A549 (cell line): ENCODE results near the gene KRTAP16-1. TPM values are rescaled to one million over a fixed set of nuclear protein-coding genes. Genes with fewer than 3 reads are reported as not detected.

ENCODE experiments used
- ATAC-seq, 2 experiments: fragments of 200-7000 bp in 1 of 2; fragments of >200 bp in 1 of 2; cut with Nextera tagmentation in 1 of 2; cut with Tn5 transposase in 1 of 2; 3 replicates each; pipeline versions ENCODE4 v1.8.0 to v1.9.1; 2018 to 2020; ENCODE audit warnings: mild to moderate bottlenecking in 1 of 2, moderate library complexity in 1 of 2
- CTCF ChIA-PET: fragments of 300-600 bp; sonication (Branson Sonifier 250); formaldehyde crosslinking; extraction: SDS; loops from one replicate; lab custom pipeline; 2021; ENCODE audit warnings: antibody characterized with exemption, inconsistent platforms; lab: Yijun Ruan, JAX
- POLR2A ChIA-PET: fragments of 350-600 bp; formaldehyde crosslinking; extraction: SDS; loops from one replicate; lab custom pipeline; 2021; ENCODE audit warnings: antibody characterized with exemption, inconsistent platforms; lab: Yijun Ruan, JAX
- DNase-seq, 2 experiments: peaks; one replicate each; pipeline versions ENCODE4 v3.0.0 to v3.0.0-alpha.2; 2011 to 2016; ENCODE audit warnings: low read depth in 1 of 2, low spot score in 1 of 2
- FAIRE-seq: peaks from 2 replicates; lab custom pipeline; 2011; peaks lifted over from hg19 to GRCh38; lab: Jason Lieb, UNC
- H3K27ac ChIP-seq, 2 experiments: fragments of >200 bp; sonication (Bioruptor Twin); formaldehyde crosslinking; 3 replicates each; pipeline ENCODE4 v1.5.1; 2016 to 2017
- H3K4me1 ChIP-seq: fragments of >200 bp; sonication (Bioruptor Twin); formaldehyde crosslinking; 3 replicates; pipeline ENCODE4 v1.6.1; 2016
- H3K4me2 ChIP-seq: fragments of >200 bp; sonication (Bioruptor Twin); formaldehyde crosslinking; 3 replicates; pipeline ENCODE4 v1.6.1; 2016
- H3K4me3 ChIP-seq: fragments of >200 bp; sonication (Bioruptor Twin); formaldehyde crosslinking; 3 replicates; pipeline ENCODE4 v1.5.1; 2016
- H3K9me3 ChIP-seq: fragments of >200 bp; sonication (Bioruptor Twin); formaldehyde crosslinking; 3 replicates; pipeline ENCODE4 v1.6.1; 2016
- CHD2 ChIP-seq: fragments of 150-350 bp; IDR thresholded peaks from 2 replicates; pipeline ENCODE4 v1.6.1; 2014; ENCODE audit warnings: low read length; ENCODE audit not compliant: partially characterized antibody
- EHMT2 ChIP-seq: fragments of 200-600 bp; sonication (generic); IDR thresholded peaks from 2 replicates; pipeline ENCODE4 v1.6.1; 2016; ENCODE audit warnings: antibody characterized with exemption, low read depth, mild to moderate bottlenecking, moderate library complexity
- ESRRA ChIP-seq: fragments of 150-350 bp; IDR thresholded peaks from 2 replicates; pipeline ENCODE4 v1.6.1; 2014; ENCODE audit warnings: mild to moderate bottlenecking, low read length, borderline replicate concordance
- HDAC2 ChIP-seq: fragments of 200-600 bp; sonication (generic); IDR thresholded peaks from 2 replicates; pipeline ENCODE4 v1.6.1; 2016
- HEYL ChIP-seq: fragments of 250-450 bp; sonication (Bioruptor Pico); IDR thresholded peaks from 2 replicates; pipeline ENCODE4 v1.8.0; 2021; ENCODE audit warnings: mild to moderate bottlenecking, moderate library complexity
- KDM1A ChIP-seq: fragments of 200-600 bp; sonication (generic); IDR thresholded peaks from 2 replicates; pipeline ENCODE4 v1.6.1; 2016; ENCODE audit warnings: low read depth, mild to moderate bottlenecking
- MAZ ChIP-seq: fragments of 150-350 bp; IDR thresholded peaks from 2 replicates; pipeline ENCODE4 v1.6.1; 2014; ENCODE audit warnings: antibody characterized with exemption, low read depth, low read length, borderline replicate concordance
- MYC ChIP-seq: IDR thresholded peaks from 2 replicates; pipeline ENCODE4 v1.6.1; 2012; ENCODE audit warnings: mild to moderate bottlenecking, inconsistent platforms, low read length, improper control_type of control experiment, borderline replicate concordance
- POLR2A ChIP-seq: IDR thresholded peaks from 2 replicates; pipeline ENCODE4 v1.6.1; 2012; ENCODE audit warnings: mild to moderate bottlenecking, low read length
- RCOR1 ChIP-seq: fragments of 150-350 bp; IDR thresholded peaks from 2 replicates; pipeline ENCODE4 v1.6.1; 2014; ENCODE audit warnings: antibody characterized with exemption, low read length, low read depth
- RFX5 ChIP-seq: fragments of 450-650 bp; IDR thresholded peaks from 2 replicates; pipeline ENCODE4 v1.7.1; 2014; ENCODE audit warnings: antibody characterized with exemption, mild to moderate bottlenecking, moderate library complexity
- TP53 ChIP-seq: fragments of 250-450 bp; sonication (Bioruptor Pico); IDR thresholded peaks from 2 replicates; pipeline ENCODE4 v1.5.0; 2021; ENCODE audit warnings: mild to moderate bottlenecking, moderate library complexity
- ZSCAN20 ChIP-seq: fragments of 250-450 bp; sonication (Bioruptor Pico); IDR thresholded peaks from 2 replicates; pipeline ENCODE4 v1.8.0; 2022; ENCODE audit warnings: mild to moderate bottlenecking, moderate library complexity
- WGBS: methylation state at CpG from one replicate; pipeline ENCODE4 v1.1.6; 2017; ENCODE audit errors: missing lambda C conversion rate; 5-methylcytosine and 5-hydroxymethylcytosine counted together
- polyA plus RNA-seq, 4 experiments: library from polyadenylated mRNA; depleted of rRNA in 3 of 4; stranded (reverse); fragments of >200 nt; fragmentation: RNase III in 1 of 4; extraction: RNeasy Plus Mini Kit Qiagen cat#74134 plus additional on column Dnase treatment in 1 of 4; gene quantifications; 2 replicates in 3 of 4; 3 replicates in 1 of 4; pipeline ENCODE4 v1.2.3, GENCODE V29; 2011 to 2017
- TF ChIP-seq, protein P1 (sequence below): fragments of 450-650 bp; IDR thresholded peaks from 2 replicates; pipeline ENCODE4 v1.6.1; 2014; ENCODE audit warnings: antibody characterized with exemption
- TF ChIP-seq, protein P2 (sequence below): fragments of 150-350 bp; IDR thresholded peaks from 2 replicates; pipeline ENCODE4 v1.6.1; 2014; ENCODE audit warnings: low read depth, mild to moderate bottlenecking, low read length
- TF ChIP-seq, protein P3 (sequence below): fragments of >200 bp; sonication (Bioruptor Twin); formaldehyde crosslinking; IDR thresholded peaks from 3 replicates; pipeline ENCODE4 v1.5.1; 2016

Gene KRTAP16-1
- polyA plus RNA-seq, 2 of the 4 experiments (the other 2 are of a cell fraction), result not detected

DNA sequence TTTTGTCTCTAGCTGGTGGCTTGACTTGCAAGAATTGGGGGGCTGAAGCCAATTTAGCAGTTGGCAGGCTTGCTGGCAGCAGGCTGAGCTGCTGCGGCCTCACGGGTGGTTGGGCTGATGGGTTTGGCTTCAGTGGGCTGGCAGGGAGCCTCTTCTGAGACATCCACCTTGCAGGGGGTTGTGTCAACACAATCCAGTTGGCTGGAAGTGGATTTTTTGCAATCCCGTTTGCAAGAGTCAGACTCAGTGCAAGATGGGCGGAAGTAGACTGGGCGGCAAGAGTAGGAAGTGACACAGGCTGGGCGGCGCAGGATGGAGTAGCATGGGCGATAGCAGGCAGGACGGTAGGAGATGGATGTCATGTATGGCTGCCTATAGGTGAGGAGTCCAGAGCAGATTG lies 1.5 kb downstream of the KRTAP16-1 start:
- no peak overlapping the region for H3K4me2 ChIP-seq
- POLR2A ChIA-PET, result no interaction called here
- CTCF ChIA-PET, result interaction anchor here (1.2 to 3.2 kb wide), 6 partner anchors 9 to 450 kb away, joined by 3 to 23 read pairs (median 4); no protein-coding TSS in a partner anchor
- no peak for TF ChIP-seq POLR2A
- TF ChIP-seq RCOR1, result no peak
- no peak for TF ChIP-seq ESRRA
- TF ChIP-seq, protein P1, sequence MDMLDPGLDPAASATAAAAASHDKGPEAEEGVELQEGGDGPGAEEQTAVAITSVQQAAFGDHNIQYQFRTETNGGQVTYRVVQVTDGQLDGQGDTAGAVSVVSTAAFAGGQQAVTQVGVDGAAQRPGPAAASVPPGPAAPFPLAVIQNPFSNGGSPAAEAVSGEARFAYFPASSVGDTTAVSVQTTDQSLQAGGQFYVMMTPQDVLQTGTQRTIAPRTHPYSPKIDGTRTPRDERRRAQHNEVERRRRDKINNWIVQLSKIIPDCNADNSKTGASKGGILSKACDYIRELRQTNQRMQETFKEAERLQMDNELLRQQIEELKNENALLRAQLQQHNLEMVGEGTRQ, result no peak
- no peak for TF ChIP-seq MYC
- TF ChIP-seq TP53 (CRISPR knock-in tag), result no peak
- no peak for TF ChIP-seq HEYL
- TF ChIP-seq KDM1A, result no peak
- no peak for FAIRE-seq
- DNase-seq, result no peak
- no peak overlapping the region for H3K4me3 ChIP-seq
- H3K9me3 ChIP-seq, result no peaks in the 10 kb centered on the region
- H3K27ac ChIP-seq, result no peak overlapping the region
- H3K4me1 ChIP-seq, result no peaks in the 10 kb centered on the region
- ATAC-seq, result no peak; a peak in 1 of 6 replicates
- 93% methylated on average over 9 of the region's 9 CpGs for WGBS

DNA sequence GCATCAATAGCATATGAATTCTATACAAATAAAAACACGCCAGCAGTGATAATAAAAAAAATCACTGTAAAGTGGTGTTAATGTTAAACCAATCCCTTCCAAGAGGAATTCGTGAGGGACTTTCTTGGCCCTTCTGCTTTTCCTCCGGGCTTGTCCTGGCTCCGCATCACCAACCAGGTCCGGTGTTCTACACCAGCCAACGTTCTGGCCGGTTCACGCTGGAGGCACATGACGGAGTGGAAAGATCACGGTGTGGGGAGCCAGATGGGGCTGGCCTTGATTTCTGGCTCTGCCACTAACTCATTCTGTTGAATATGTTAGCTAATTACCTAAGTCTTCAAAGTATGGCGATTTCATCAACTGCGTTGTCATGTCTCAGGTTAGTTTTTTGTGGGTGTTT lies 5.0 kb downstream of the KRTAP16-1 start:
- Histone ChIP-seq H3K4me2 (no peak overlapping the region), H3K27ac (no peak overlapping the region), H3K4me1 (no peaks in the 10 kb centered on the region), H3K9me3 (no peaks in the 10 kb centered on the region), H3K4me3 (no peak overlapping the region)
- no peak for ATAC-seq
- TF ChIP-seq MAZ (no peak), HDAC2 (no peak), CHD2 (no peak), ZSCAN20 (no peak)
- TF ChIP-seq, protein P2, sequence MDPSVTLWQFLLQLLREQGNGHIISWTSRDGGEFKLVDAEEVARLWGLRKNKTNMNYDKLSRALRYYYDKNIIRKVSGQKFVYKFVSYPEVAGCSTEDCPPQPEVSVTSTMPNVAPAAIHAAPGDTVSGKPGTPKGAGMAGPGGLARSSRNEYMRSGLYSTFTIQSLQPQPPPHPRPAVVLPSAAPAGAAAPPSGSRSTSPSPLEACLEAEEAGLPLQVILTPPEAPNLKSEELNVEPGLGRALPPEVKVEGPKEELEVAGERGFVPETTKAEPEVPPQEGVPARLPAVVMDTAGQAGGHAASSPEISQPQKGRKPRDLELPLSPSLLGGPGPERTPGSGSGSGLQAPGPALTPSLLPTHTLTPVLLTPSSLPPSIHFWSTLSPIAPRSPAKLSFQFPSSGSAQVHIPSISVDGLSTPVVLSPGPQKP, result no peak
- TF ChIP-seq, protein P3, sequence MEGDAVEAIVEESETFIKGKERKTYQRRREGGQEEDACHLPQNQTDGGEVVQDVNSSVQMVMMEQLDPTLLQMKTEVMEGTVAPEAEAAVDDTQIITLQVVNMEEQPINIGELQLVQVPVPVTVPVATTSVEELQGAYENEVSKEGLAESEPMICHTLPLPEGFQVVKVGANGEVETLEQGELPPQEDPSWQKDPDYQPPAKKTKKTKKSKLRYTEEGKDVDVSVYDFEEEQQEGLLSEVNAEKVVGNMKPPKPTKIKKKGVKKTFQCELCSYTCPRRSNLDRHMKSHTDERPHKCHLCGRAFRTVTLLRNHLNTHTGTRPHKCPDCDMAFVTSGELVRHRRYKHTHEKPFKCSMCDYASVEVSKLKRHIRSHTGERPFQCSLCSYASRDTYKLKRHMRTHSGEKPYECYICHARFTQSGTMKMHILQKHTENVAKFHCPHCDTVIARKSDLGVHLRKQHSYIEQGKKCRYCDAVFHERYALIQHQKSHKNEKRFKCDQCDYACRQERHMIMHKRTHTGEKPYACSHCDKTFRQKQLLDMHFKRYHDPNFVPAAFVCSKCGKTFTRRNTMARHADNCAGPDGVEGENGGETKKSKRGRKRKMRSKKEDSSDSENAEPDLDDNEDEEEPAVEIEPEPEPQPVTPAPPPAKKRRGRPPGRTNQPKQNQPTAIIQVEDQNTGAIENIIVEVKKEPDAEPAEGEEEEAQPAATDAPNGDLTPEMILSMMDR, result no peak
- POLR2A ChIA-PET, result no interaction called here
- no peak for FAIRE-seq
- no peak for DNase-seq
- CTCF ChIA-PET, result interaction anchor here (1.4 to 3.3 kb wide), 4 partner anchors 12 to 25 kb away, joined by 3 to 7 read pairs (median 4); no protein-coding TSS in a partner anchor
- WGBS, result 80% methylated on average over 12 of the region's 12 CpGs

DNA sequence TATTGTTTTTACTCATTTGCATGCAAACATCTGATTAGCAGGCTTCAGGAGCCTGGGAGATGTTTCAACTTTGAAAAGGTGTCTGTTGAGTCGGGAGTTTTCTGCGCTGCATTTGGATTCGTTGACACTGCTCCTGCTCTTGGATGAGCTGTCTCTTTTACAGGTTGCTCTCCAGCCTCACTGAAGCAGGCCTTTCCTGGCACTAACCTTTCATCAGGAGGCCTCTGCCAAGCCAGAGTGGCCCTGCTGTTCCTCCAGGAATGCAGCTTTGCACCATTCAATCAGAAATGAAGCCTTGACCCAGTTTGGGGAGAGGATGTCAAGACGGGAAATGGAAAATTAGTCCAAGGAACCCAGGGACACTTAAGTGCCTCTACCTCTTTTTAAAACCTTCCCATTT lies 6.1 kb downstream of the KRTAP16-1 start:
- ATAC-seq (no peak), FAIRE-seq (no peak), DNase-seq (no peak)
- CTCF ChIA-PET, result interaction anchor here (1.1 to 3.3 kb wide), 4 partner anchors 11 to 246 kb away, joined by 3 to 10 read pairs (median 5); partner anchors contain the start of gene KRTAP4-4
- Histone ChIP-seq H3K4me2 (no peak overlapping the region), H3K27ac (no peak overlapping the region), H3K9me3 (no peaks in the 10 kb centered on the region), H3K4me1 (no peaks in the 10 kb centered on the region), H3K4me3 (no peak overlapping the region)
- TF ChIP-seq EHMT2 (no peak), RFX5 (no peak)
- 94% methylated on average over 4 of the region's 4 CpGs for WGBS
- POLR2A ChIA-PET, result no interaction called here
